ENCODE data around the gene PEX11B. TPM values are rescaled to one million over a fixed set of nuclear protein-coding genes. Genes with fewer than 3 reads are reported as not detected.

Gene PEX11B
- total RNA-seq, 2 donors from 2014 or later = 12.9 to 16.0 TPM

- no peak for TF ChIP-seq CTCF (conservative IDR thresholded peaks at IDR 0.05)
Observed at GRCh38 chr1:145917595-145917994, 922 bp downstream of the PEX11B start.

GRCh38 chr1:145916745-145917144 lies 1.8 kb downstream of the PEX11B start:
- WGBS, 2 experiments (ENCODE audit: insufficient coverage in 1 of 2, insufficient read length in 1 of 2) = 88 to 94% methylated on average over 5 of the region's 5 CpGs
- Histone ChIP-seq H3K4me1 (ENCODE audit: control insufficient read depth, insufficient read depth, low read length) (peaks cover 8% of the 10 kb centered on the region), H3K9me3 (ENCODE audit: control insufficient read depth, low read length) (no peaks in the 10 kb centered on the region), H3K27ac (ENCODE audit: low read depth, low read length) (no peak overlapping the region), H3K36me3 (ENCODE audit: control insufficient read depth, insufficient read depth, low read length) (peaks cover 32% of the 10 kb centered on the region), H3K9ac (ENCODE audit: extremely low read depth, low read length, poor library complexity, severe bottlenecking) (no peak overlapping the region), H3K27me3 (ENCODE audit: control insufficient read depth, insufficient read depth, low read length, poor library complexity, severe bottlenecking) (no peaks in the 10 kb centered on the region), H3K4me3 (ENCODE audit: low read length) (no peak overlapping the region)
- peak overlapping the region; percentile 1 for H3K4me3 Mint-ChIP-seq
- peaks cover 24% of the 10 kb centered on the region for H3K4me1 Mint-ChIP-seq
- no peak for TF ChIP-seq CTCF (conservative IDR thresholded peaks at IDR 0.05)
- DNase-seq = no peak
- peaks cover 31% of the 10 kb centered on the region for H3K36me3 Mint-ChIP-seq (ENCODE audit: low read depth)
- no peak overlapping the region for H3K27ac Mint-ChIP-seq
- H3K9me3 Mint-ChIP-seq = no peaks in the 10 kb centered on the region
- H3K27me3 Mint-ChIP-seq (ENCODE audit: insufficient read depth) = no peaks in the 10 kb centered on the region

More at GRCh38 chr1:145917595-145917994, 922 bp downstream of the PEX11B start:
- Histone ChIP-seq H3K4me1 (ENCODE audit: control insufficient read depth, insufficient read depth, low read length) (peaks cover 8% of the 10 kb centered on the region), H3K4me3 (ENCODE audit: low read length) (peak overlapping the region; percentile 85), H3K9ac (ENCODE audit: extremely low read depth, low read length, poor library complexity, severe bottlenecking) (peak overlapping the region; percentile 52), H3K27ac (ENCODE audit: low read depth, low read length) (no peak overlapping the region), H3K36me3 (ENCODE audit: control insufficient read depth, insufficient read depth, low read length) (peaks cover 33% of the 10 kb centered on the region), H3K9me3 (ENCODE audit: control insufficient read depth, low read length) (no peaks in the 10 kb centered on the region), H3K27me3 (ENCODE audit: control insufficient read depth, insufficient read depth, low read length, poor library complexity, severe bottlenecking) (no peaks in the 10 kb centered on the region)
- Mint-ChIP-seq H3K4me3 (peak overlapping the region; percentile 83), H3K27me3 (ENCODE audit: insufficient read depth) (no peaks in the 10 kb centered on the region), H3K36me3 (ENCODE audit: low read depth) (peaks cover 24% of the 10 kb centered on the region), H3K4me1 (peaks cover 24% of the 10 kb centered on the region), H3K27ac (no peak overlapping the region), H3K9me3 (no peaks in the 10 kb centered on the region)
- no peak for DNase-seq
- 87 to 100% methylated on average over 1 to 5 of the region's 5 CpGs for WGBS, 2 experiments (ENCODE audit: insufficient coverage in 1 of 2, insufficient read length in 1 of 2)

- no peak overlapping the region for H3K27ac ChIP-seq (ENCODE audit: low read depth, low read length)
- peaks cover 31% of the 10 kb centered on the region for H3K36me3 Mint-ChIP-seq (ENCODE audit: low read depth)
- H3K9me3 ChIP-seq (ENCODE audit: control insufficient read depth, low read length) = no peaks in the 10 kb centered on the region
- DNase-seq = no peak
- no peak overlapping the region for H3K4me3 ChIP-seq (ENCODE audit: low read length)
- no peaks in the 10 kb centered on the region for H3K27me3 Mint-ChIP-seq (ENCODE audit: insufficient read depth)
- H3K4me1 Mint-ChIP-seq = peaks cover 7% of the 10 kb centered on the region
- no peak overlapping the region for H3K4me3 Mint-ChIP-seq
- 94% methylated on average over 11 of the region's 11 CpGs for WGBS, 2 experiments (ENCODE audit: insufficient coverage in 1 of 2, insufficient read length in 1 of 2)
- no peaks in the 10 kb centered on the region for H3K9me3 Mint-ChIP-seq
- H3K4me1 ChIP-seq (ENCODE audit: control insufficient read depth, insufficient read depth, low read length) = no peaks in the 10 kb centered on the region
- H3K27ac Mint-ChIP-seq = no peak overlapping the region
- H3K9ac ChIP-seq (ENCODE audit: extremely low read depth, low read length, poor library complexity, severe bottlenecking) = no peak overlapping the region
- no peak for TF ChIP-seq CTCF (conservative IDR thresholded peaks at IDR 0.05)
- no peaks in the 10 kb centered on the region for H3K27me3 ChIP-seq (ENCODE audit: control insufficient read depth, insufficient read depth, low read length, poor library complexity, severe bottlenecking)
- H3K36me3 ChIP-seq (ENCODE audit: control insufficient read depth, insufficient read depth, low read length) = peaks cover 41% of the 10 kb centered on the region
Observed at GRCh38 chr1:145912128-145912641, 6.3 kb downstream of the PEX11B start.
